Measurements from ENCODE around the gene ATP6V0A4.

- TF ChIP-seq CEBPB (IDR thresholded peaks at IDR 0.05) (no peak), TAF1 (IDR thresholded peaks at IDR 0.05; ENCODE audit: low read depth) (no peak), EP300 (IDR thresholded peaks at IDR 0.05; ENCODE audit: borderline replicate concordance) (no peak), REST (IDR thresholded peaks at IDR 0.05; ENCODE audit: low read depth) (no peak), CREB1 (IDR thresholded peaks at IDR 0.05; ENCODE audit: low read depth) (no peak), RAD21 (IDR thresholded peaks at IDR 0.05; ENCODE audit: low read depth) (no peak), FOXM1 (IDR thresholded peaks at IDR 0.05; ENCODE audit: borderline replicate concordance, low read depth) (no peak), YY1 (IDR thresholded peaks at IDR 0.05; ENCODE audit: low read depth) (no peak), TCF12 (IDR thresholded peaks at IDR 0.05; ENCODE audit: low read depth) (no peak)
Observed at GRCh38 chr7:138658889-138659288, 139.1 kb downstream of the ATP6V0A4 start.
